IPS DF 4.7 (cell line): ENCODE measurements around the gene USF3.
"Not testable (repeated sequence)": the region's sequence is repeated elsewhere in the genome, so short reads cannot be mapped to it uniquely, and the experiment has no call there.

Source experiments
- DNase-seq: peaks from one replicate; pipeline ENCODE4 v3.0.0-alpha.2; 2013; ENCODE audit warnings: low spot score; ENCODE audit errors: extremely low read depth

USF3 gene

DNA sequence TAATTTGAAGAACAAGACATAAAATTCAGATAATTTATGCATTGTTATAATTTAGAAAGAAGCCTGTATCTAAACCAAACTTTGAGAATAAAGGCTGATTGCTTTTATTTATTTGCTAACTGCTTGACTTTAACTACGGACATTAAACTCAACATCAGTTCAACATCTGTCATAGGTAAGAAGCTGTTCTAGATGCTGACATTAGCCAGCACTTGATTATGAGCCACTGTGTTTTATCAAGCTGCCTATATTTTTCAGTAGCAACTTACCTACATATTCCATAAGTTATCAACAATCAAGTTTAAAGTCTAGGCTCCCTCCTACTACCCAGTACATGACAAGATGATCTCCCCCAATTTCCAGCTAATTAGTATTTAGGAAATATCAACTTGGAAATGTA lies 42.1 kb downstream of the USF3 start:
- DNase-seq, result no peak

- no peak for DNase-seq
Measured at GRCh38 chr3:113649174-113649845, 47.1 kb downstream of the USF3 start.

- DNase-seq, result no peak
Measured at GRCh38 chr3:113648524-113648923, 47.9 kb downstream of the USF3 start.

- no peak for DNase-seq
Measured at GRCh38 chr3:113643583-113643982, 52.9 kb downstream of the USF3 start.

DNA sequence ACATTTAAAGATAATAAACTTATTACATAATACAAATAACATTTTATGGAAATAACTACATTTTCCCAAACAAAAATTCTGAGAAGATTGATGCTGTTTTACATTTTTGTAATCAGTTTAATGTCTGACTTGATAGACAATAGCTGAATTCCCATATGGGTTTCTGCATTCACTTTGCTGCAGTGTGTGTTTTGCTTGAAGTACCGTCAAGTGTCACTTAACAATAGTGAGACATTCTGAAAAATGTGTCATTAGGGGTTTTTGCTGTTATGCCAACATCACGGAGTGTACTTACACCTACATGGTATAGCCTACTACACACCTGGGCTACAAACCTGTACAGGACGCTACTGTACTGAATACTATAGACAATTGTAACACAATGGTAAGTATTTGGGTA lies 57.5 kb downstream of the USF3 start:
- no peak for DNase-seq

- no peak for DNase-seq
Measured at GRCh38 chr3:113637756-113638155, 58.7 kb downstream of the USF3 start.

- DNase-seq, result not testable (repeated sequence)
Measured at GRCh38 chr3:113636034-113636433, 60.4 kb downstream of the USF3 start.

DNA sequence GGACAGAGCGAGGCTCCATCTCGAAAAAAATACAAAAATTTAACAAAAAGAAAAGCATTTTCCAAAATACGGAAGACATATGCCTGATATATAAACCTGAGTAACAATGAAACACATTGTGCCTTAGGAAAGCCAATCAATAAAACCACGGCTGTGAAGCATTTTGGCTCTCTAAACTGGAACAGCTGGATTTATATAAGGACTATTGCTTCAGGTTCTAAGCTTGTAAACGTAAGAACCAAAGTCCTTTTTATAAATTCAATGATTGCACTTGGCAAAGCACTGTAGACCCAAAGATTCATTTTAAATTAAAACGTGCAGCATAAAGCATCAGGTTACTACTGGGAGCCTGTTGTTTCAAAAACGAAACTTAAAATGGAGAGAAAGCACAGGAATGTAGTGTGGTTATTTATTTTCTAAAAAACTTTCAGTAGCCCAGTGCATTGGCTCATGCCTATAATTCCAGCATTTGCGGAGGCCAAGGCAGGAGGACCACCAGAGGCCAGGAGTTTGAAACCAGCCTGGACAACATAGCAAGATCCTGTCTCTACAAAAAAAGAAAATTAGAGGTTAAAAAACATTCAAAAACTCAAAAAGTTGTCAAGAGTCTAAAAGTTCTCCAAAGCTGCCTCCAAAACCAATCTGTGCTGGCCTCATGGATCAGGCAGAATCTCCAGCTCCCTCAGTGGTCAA lies 61.5 kb downstream of the USF3 start:
- no peak for DNase-seq

DNA sequence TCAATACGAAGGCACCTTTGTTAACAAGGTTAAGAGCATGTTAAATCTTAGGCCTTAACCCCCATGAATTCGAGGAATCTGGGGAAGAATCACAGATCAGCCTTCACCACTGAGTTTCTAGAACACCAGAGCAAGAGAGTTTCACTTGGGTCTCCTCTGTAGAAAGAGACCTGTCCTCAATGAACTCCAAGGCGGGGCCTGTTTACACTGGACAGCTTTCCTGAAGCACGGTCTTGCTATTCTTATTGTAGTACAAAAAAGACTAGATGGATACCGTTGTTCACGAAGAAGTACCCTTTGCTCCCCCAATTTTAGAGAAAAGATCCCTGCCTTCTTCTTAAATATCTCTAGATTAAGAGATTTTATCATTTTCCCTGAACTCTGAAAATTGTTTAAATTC lies 64.9 kb downstream of the USF3 start:
- no peak for DNase-seq

DNA sequence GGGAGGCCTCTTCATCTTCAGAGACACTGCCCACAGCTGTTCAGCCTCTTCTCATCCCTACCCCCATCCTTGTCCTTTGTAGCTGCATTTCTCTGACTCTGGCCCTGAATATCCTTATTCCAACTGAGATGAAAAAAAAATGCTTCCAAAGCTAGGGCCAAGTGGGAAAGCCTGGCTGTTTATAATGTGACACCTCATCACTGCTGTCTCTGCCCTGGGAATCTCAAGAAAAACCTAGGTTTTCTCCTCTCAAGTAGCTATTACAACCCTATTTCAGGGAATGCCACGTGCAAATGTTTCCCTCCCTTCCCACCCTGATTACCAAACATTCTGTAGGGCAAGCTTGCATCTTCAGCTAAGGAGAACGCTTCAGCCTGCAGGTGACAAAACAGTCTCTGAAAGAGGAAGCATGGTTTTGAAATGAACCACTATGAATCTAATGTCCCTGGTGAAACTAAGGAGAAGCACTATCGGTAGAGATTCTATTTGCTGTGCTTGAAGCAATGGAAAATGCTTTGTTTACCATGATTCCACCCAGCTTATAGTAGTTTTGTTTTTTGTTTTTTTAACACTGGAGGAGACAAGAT lies 65.4 kb downstream of the USF3 start:
- no peak for DNase-seq

DNA sequence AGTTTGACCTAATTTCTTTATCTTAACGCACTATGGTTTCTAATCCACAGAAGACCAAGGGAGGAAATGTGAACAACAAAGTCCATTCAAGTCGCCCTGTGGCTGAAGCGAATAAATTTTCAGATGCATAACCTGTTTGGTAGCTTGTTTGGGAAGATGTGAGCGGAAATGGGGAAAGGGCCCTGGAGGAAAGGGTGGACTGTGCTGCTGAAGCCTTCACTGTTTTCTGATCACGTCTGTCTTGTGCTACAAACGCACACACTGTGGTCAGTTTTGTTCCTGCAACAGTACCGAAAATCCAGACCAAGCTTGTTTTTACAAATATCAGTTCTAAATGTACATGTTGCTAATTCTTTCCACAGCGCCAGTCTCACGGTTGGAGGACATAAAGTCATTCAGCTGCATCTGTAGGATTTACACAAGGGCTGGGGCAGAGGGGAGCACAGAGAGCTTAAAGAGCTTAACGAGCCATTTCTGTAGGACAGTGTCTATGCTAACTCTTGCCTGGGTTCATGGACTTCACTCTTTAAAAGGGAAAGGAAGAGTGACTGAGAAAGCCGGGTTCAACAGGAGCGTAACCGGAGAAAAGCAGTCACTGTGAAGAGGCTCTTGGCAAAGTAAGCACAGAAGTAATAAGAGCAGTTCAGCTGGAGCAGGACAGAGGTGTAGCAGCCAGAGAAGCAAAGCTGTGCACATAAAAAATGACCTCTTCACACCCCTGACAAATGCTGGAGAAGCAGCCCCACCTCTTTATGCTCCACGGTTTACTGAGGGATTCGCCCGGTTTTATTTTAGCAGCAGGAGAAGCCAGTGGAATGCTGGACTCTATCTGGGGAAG lies 66.6 kb downstream of the USF3 start:
- DNase-seq, result no peak

DNA sequence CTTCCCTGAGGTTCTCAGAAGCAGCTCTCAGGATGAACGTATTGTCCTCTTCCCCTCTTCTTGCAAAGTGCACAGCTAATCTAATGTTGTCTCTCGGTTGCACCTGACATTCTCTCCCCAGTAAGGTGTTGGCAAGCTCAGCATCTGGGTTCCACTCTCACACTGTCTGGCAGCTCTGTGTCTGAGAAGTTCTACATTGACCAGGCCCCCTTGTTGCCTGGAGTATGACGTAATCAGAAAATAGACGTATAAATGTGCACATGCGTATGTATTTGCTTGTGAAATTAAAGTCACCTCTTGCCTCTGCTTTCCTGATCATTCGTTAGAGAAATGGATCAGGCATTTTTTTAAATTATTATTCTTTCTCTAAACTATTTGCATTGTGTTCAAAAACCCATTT lies 67.7 kb downstream of the USF3 start:
- no peak for DNase-seq

- no peak for DNase-seq
Measured at GRCh38 chr3:113628316-113628715, 68.1 kb downstream of the USF3 start.

- no peak for DNase-seq
Measured at GRCh38 chr3:113626503-113627371, 69.7 kb downstream of the USF3 start.

DNA sequence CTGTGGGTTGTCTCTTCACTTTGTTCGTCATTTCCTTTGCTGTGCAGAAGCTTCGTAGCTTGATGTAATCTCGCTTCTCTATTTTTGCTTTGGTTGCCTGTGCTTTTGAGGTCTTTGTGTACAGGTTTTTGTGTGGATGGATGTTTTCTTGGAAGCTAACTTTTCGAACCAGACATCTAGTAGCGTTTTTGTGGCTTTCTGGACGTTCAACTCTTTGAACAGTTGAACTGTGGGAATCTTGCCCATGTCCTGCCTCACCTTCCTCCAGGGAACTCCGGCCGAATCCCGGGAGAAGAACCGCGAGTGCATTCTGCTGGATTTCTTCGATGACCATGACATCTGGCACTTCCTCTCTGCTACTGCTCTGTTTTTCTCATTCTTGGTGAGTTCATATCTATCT lies 70.6 kb downstream of the USF3 start:
- DNase-seq, result no peak

DNA sequence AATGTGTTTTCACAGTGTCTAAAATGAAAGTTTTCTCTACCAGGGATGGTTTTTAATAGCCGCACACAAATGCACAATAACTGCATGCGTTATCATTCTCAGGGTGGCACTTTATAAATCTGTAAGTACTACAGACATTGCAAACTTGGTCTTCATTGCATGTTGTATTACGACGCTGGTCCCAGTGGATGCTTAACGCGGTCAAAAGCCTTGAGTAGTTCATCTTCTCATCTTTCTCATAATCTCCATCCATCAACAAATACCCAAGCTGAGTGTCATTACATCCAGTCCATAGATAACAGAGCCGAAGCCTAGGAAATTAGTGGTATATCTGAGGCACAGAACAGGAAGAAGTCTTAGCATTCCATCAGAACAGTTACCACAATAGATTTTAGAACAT lies 72.6 kb downstream of the USF3 start:
- DNase-seq, result no peak

GRCh38 chr3:113623324-113623723 lies 73.1 kb downstream of the USF3 start:
- DNase-seq, result no peak

- no peak for DNase-seq
Measured at GRCh38 chr3:113620091-113620490, 76.4 kb downstream of the USF3 start.

DNA sequence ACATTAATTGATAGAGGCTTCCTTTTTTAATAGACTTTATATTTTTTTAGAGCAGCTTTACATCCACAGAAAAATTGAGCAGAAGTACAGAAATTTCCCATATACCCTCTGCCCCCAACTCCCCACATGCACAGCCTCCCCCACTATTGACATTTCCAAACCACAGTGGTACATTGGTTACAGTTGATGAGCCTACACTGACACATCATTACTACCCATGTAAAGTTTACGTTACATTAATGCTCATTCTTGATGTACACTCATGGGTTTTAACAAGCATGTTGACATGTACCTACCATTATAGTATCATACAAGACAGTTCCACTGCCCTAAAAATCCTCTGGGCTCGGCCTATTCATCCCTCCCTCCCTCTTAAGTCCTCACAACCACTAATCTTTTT lies 78.7 kb downstream of the USF3 start:
- no peak for DNase-seq

- DNase-seq, result no peak
Measured at GRCh38 chr3:113615976-113616375, 80.5 kb downstream of the USF3 start.

GRCh38 chr3:113614402-113614801 lies 82.0 kb downstream of the USF3 start:
- DNase-seq, result no peak
